SH-SY5Y (cell line): ENCODE results near the gene PRDM8.

ENCODE experiments used
- GATA2 ChIP-seq: IDR thresholded peaks from 2 replicates; pipeline ENCODE4 v1.6.1; 2011; ENCODE audit warnings: mild to moderate bottlenecking, low read depth, low read length
- GATA3 ChIP-seq: IDR thresholded peaks from 2 replicates; pipeline ENCODE4 v1.6.1; 2011; ENCODE audit warnings: low read depth, mild to moderate bottlenecking, low read length, moderate library complexity

- TF ChIP-seq GATA2 (no peak), GATA3 (no peak)
Observed at GRCh38 chr4:80204433-80205011, 7.2 kb downstream of the PRDM8 start.
